ENCODE data around the gene TSHR.

TSHR gene

DNA sequence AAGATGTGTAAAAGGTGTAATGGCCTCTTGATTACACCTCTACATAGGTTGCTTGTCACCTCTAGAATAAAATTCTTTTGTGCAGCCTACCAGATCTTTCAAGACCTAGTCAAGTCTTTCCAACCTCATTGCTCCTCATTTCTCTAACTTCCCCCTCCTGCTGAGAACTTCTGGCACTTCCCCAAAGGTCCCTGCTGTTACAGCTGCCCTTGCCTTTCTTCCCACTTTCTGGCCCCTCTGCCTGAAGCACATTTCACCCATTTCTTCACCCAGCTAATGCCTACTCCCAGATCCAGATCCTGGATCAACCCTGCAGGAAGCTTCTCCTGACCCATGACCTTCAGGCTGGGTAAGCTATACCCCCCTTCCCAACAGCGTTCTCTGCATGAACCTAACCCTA lies 1.5 kb downstream of the TSHR start:
- no peak overlapping the region for H3K4me3 ChIP-seq (ENCODE audit: insufficient read depth in 1 of 2, low read depth in 1 of 2, low read length in 2 of 2)
- no peak overlapping the region for H3K4me2 ChIP-seq (ENCODE audit: low read length, poor library complexity, severe bottlenecking)
- H2BK12ac ChIP-seq (ENCODE audit: low read length in 2 of 2): no peak overlapping the region
- H2AK5ac ChIP-seq (ENCODE audit: low read length, severe bottlenecking): no peak overlapping the region
- H3K27ac ChIP-seq (ENCODE audit: low read length, poor library complexity, severe bottlenecking): no peak overlapping the region
- no peak overlapping the region for H4K8ac ChIP-seq (ENCODE audit: low read length)
- H2AFZ ChIP-seq (ENCODE audit: low read depth, low read length): no peak overlapping the region
- no peak overlapping the region for H3K14ac ChIP-seq (ENCODE audit: low read length in 2 of 2)
- H3K36me3 ChIP-seq (ENCODE audit: control insufficient read depth in 1 of 2, insufficient read depth in 2 of 2, low read depth in 1 of 2, low read length in 2 of 2): no peaks in the 10 kb centered on the region
- no peak overlapping the region for H3K23ac ChIP-seq (ENCODE audit: low read length in 2 of 2)
- no peak overlapping the region for H4K91ac ChIP-seq (ENCODE audit: low read length)
- no peak overlapping the region for H3K9ac ChIP-seq (ENCODE audit: low read length)
- H3K27me3 ChIP-seq (ENCODE audit: control insufficient read depth in 1 of 2, insufficient read depth in 1 of 2, low read length in 2 of 2): peaks cover 33 to 45% of the 10 kb centered on the region in 2 experiments
- no peak overlapping the region for H3K4ac ChIP-seq (ENCODE audit: low read depth in 1 of 2, low read length in 2 of 2)
- WGBS: 77% methylated on average over 1 of the region's 1 CpG
- no peak overlapping the region for H2BK5ac ChIP-seq (ENCODE audit: low read depth, low read length, poor library complexity, severe bottlenecking)
- H2BK15ac ChIP-seq (ENCODE audit: low read depth, poor library complexity, severe bottlenecking): no peak overlapping the region
- peaks cover 3% of the 10 kb centered on the region for H3K9me3 ChIP-seq (ENCODE audit: control insufficient read depth, low read length)
- DNase-seq: no peak
- no peak overlapping the region for H3K18ac ChIP-seq (ENCODE audit: low read depth in 1 of 2, low read length in 2 of 2)
- H3K4me1 ChIP-seq (ENCODE audit: control insufficient read depth, insufficient read depth, low read depth, low read length): peaks cover 10% of the 10 kb centered on the region
- H2BK120ac ChIP-seq (ENCODE audit: low read depth, low read length): no peak overlapping the region
- H3K79me1 ChIP-seq (replicated peaks; ENCODE audit: low read length, poor library complexity, severe bottlenecking): no peaks in the 10 kb centered on the region

- Histone ChIP-seq H2BK120ac (ENCODE audit: low read depth, low read length) (no peak overlapping the region), H3K4ac (ENCODE audit: low read depth in 1 of 2, low read length in 2 of 2) (no peak overlapping the region), H2AK5ac (ENCODE audit: low read length, severe bottlenecking) (no peak overlapping the region), H2BK15ac (ENCODE audit: low read depth, poor library complexity, severe bottlenecking) (no peak overlapping the region), H3K4me2 (ENCODE audit: low read length, poor library complexity, severe bottlenecking) (no peak overlapping the region), H3K4me1 (ENCODE audit: control insufficient read depth, insufficient read depth, low read depth, low read length) (peaks cover 10% of the 10 kb centered on the region), H2BK5ac (ENCODE audit: low read depth, low read length, poor library complexity, severe bottlenecking) (no peak overlapping the region), H2BK12ac (ENCODE audit: low read length in 2 of 2) (no peak overlapping the region), H3K14ac (ENCODE audit: low read length in 2 of 2) (no peak overlapping the region), H3K9ac (ENCODE audit: low read length) (no peak overlapping the region), H3K36me3 (ENCODE audit: control insufficient read depth in 1 of 2, insufficient read depth in 2 of 2, low read depth in 1 of 2, low read length in 2 of 2) (no peaks in the 10 kb centered on the region), H4K91ac (ENCODE audit: low read length) (no peak overlapping the region), H3K9me3 (ENCODE audit: control insufficient read depth, low read length) (peaks cover 3% of the 10 kb centered on the region), H2AFZ (ENCODE audit: low read depth, low read length) (no peak overlapping the region), H4K8ac (ENCODE audit: low read length) (no peak overlapping the region), H3K4me3 (ENCODE audit: insufficient read depth in 1 of 2, low read depth in 1 of 2, low read length in 2 of 2) (no peak overlapping the region), H3K27ac (ENCODE audit: low read length, poor library complexity, severe bottlenecking) (no peak overlapping the region), H3K18ac (ENCODE audit: low read depth in 1 of 2, low read length in 2 of 2) (no peak overlapping the region), H3K79me1 (replicated peaks; ENCODE audit: low read length, poor library complexity, severe bottlenecking) (no peaks in the 10 kb centered on the region), H3K23ac (ENCODE audit: low read length in 2 of 2) (no peak overlapping the region), H3K27me3 (ENCODE audit: control insufficient read depth in 1 of 2, insufficient read depth in 1 of 2, low read length in 2 of 2) (peaks cover 33 to 45% of the 10 kb centered on the region in 2 experiments)
- 100% methylated on average over 2 of the region's 2 CpGs for WGBS
- DNase-seq: no peak
Observed at GRCh38 chr14:80957613-80958012, 2.2 kb downstream of the TSHR start.

- no peak overlapping the region for H2BK120ac ChIP-seq (ENCODE audit: low read depth, low read length)
- H3K27ac ChIP-seq (ENCODE audit: low read length, poor library complexity, severe bottlenecking): no peak overlapping the region
- no peak overlapping the region for H4K8ac ChIP-seq (ENCODE audit: low read length)
- H2AFZ ChIP-seq (ENCODE audit: low read depth, low read length): no peak overlapping the region
- H3K4me2 ChIP-seq (ENCODE audit: low read length, poor library complexity, severe bottlenecking): no peak overlapping the region
- H2BK5ac ChIP-seq (ENCODE audit: low read depth, low read length, poor library complexity, severe bottlenecking): no peak overlapping the region
- no peak overlapping the region for H3K4me3 ChIP-seq (ENCODE audit: insufficient read depth in 1 of 2, low read depth in 1 of 2, low read length in 2 of 2)
- no peaks in the 10 kb centered on the region for H3K36me3 ChIP-seq (ENCODE audit: control insufficient read depth in 1 of 2, insufficient read depth in 2 of 2, low read depth in 1 of 2, low read length in 2 of 2)
- H3K18ac ChIP-seq (ENCODE audit: low read depth in 1 of 2, low read length in 2 of 2): no peak overlapping the region
- H3K27me3 ChIP-seq (ENCODE audit: control insufficient read depth in 1 of 2, insufficient read depth in 1 of 2, low read length in 2 of 2): peaks cover 33 to 45% of the 10 kb centered on the region in 2 experiments
- no peaks in the 10 kb centered on the region for H3K79me1 ChIP-seq (replicated peaks; ENCODE audit: low read length, poor library complexity, severe bottlenecking)
- no peak overlapping the region for H3K9ac ChIP-seq (ENCODE audit: low read length)
- H2BK15ac ChIP-seq (ENCODE audit: low read depth, poor library complexity, severe bottlenecking): no peak overlapping the region
- H2AK5ac ChIP-seq (ENCODE audit: low read length, severe bottlenecking): no peak overlapping the region
- no peak overlapping the region for H3K4ac ChIP-seq (ENCODE audit: low read depth in 1 of 2, low read length in 2 of 2)
- H4K91ac ChIP-seq (ENCODE audit: low read length): no peak overlapping the region
- H3K4me1 ChIP-seq (ENCODE audit: control insufficient read depth, insufficient read depth, low read depth, low read length): peaks cover 10% of the 10 kb centered on the region
- no peak overlapping the region for H3K14ac ChIP-seq (ENCODE audit: low read length in 2 of 2)
- H3K9me3 ChIP-seq (ENCODE audit: control insufficient read depth, low read length): peaks cover 3% of the 10 kb centered on the region
- H2BK12ac ChIP-seq (ENCODE audit: low read length in 2 of 2): no peak overlapping the region
- no peak for DNase-seq
- H3K23ac ChIP-seq (ENCODE audit: low read length in 2 of 2): no peak overlapping the region
- 90% methylated on average over 2 of the region's 2 CpGs for WGBS
Observed at GRCh38 chr14:80958226-80958625, 2.8 kb downstream of the TSHR start.

DNA sequence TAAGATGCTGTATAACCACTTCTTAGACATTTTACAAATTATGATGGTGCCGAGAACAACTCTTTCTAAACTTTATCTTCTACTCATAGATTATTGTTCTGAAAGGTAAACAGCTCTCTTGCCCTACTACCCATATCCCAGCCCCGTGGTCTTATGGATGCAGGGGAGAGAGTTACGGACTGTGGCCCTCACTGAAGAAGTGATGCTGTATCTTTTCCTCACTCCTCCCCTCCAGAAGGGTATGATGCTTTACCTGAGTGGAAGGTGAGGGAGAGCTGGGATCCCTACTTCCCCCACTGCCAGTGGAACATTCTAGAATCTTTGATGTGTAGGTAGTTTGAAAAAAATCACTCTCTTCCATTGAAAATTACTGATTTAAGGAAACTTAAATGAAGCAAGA lies 3.5 kb downstream of the TSHR start:
- peaks cover 10% of the 10 kb centered on the region for H3K4me1 ChIP-seq (ENCODE audit: control insufficient read depth, insufficient read depth, low read depth, low read length)
- no peaks in the 10 kb centered on the region for H3K79me1 ChIP-seq (replicated peaks; ENCODE audit: low read length, poor library complexity, severe bottlenecking)
- H3K9ac ChIP-seq (ENCODE audit: low read length): no peak overlapping the region
- H2AFZ ChIP-seq (ENCODE audit: low read depth, low read length): no peak overlapping the region
- no peak overlapping the region for H3K14ac ChIP-seq (ENCODE audit: low read length in 2 of 2)
- H4K8ac ChIP-seq (ENCODE audit: low read length): no peak overlapping the region
- H2BK15ac ChIP-seq (ENCODE audit: low read depth, poor library complexity, severe bottlenecking): no peak overlapping the region
- no peak for DNase-seq
- H2BK5ac ChIP-seq (ENCODE audit: low read depth, low read length, poor library complexity, severe bottlenecking): no peak overlapping the region
- no peaks in the 10 kb centered on the region for H3K36me3 ChIP-seq (ENCODE audit: control insufficient read depth in 1 of 2, insufficient read depth in 2 of 2, low read depth in 1 of 2, low read length in 2 of 2)
- no peak overlapping the region for H4K91ac ChIP-seq (ENCODE audit: low read length)
- H2AK5ac ChIP-seq (ENCODE audit: low read length, severe bottlenecking): no peak overlapping the region
- no peak overlapping the region for H3K4me2 ChIP-seq (ENCODE audit: low read length, poor library complexity, severe bottlenecking)
- H2BK120ac ChIP-seq (ENCODE audit: low read depth, low read length): no peak overlapping the region
- H2BK12ac ChIP-seq (ENCODE audit: low read length in 2 of 2): no peak overlapping the region
- no peak overlapping the region for H3K4ac ChIP-seq (ENCODE audit: low read depth in 1 of 2, low read length in 2 of 2)
- no peak overlapping the region for H3K23ac ChIP-seq (ENCODE audit: low read length in 2 of 2)
- H3K9me3 ChIP-seq (ENCODE audit: control insufficient read depth, low read length): no peaks in the 10 kb centered on the region
- no peak overlapping the region for H3K27ac ChIP-seq (ENCODE audit: low read length, poor library complexity, severe bottlenecking)
- no peak overlapping the region for H3K18ac ChIP-seq (ENCODE audit: low read depth in 1 of 2, low read length in 2 of 2)
- no CpG with 5 or more reads among the region's 3 CpGs for WGBS
- H3K4me3 ChIP-seq (ENCODE audit: insufficient read depth in 1 of 2, low read depth in 1 of 2, low read length in 2 of 2): no peak overlapping the region
- H3K27me3 ChIP-seq (ENCODE audit: control insufficient read depth in 1 of 2, insufficient read depth in 1 of 2, low read length in 2 of 2): peaks cover 33 to 45% of the 10 kb centered on the region in 2 experiments

All from mesenchymal stem cell (in vitro differentiated cells and primary cell).